HG03439 (cell line): Measurements from ENCODE around the gene TMEM163.
A peak's percentile ranks its signal among the peaks of the same experiment; 100 is the strongest.

Source experiments
- ATAC-seq: cut with Tn5 transposase; IDR thresholded peaks from one replicate; pipeline ENCODE4 v1.9.1; 2021; ENCODE audit warnings: mild to moderate bottlenecking, moderate library complexity; ENCODE audit not compliant: unreplicated experiment

Gene TMEM163

GRCh38 chr2:134417968-134418582 lies 300.7 kb downstream of the TMEM163 start:
- no peak for ATAC-seq

DNA sequence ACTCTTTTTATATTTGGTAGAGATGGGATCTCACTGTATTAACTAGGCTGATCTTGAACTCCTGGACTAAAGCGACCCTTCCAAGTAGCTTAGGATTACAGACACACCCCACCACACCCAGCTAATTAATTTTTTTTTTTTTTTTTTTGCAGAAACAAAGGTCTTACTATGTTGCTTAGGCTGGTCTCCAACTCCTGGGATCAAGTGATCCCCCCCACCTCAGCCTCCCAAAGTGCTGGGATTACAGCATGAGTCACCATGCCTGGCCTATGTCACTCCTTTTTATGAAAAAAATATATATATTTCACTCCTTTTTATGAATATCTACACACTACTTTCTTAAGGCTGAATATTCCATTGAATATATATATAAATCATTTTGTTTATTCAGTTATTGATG lies 302.2 kb downstream of the TMEM163 start:
- ATAC-seq = no peak

DNA sequence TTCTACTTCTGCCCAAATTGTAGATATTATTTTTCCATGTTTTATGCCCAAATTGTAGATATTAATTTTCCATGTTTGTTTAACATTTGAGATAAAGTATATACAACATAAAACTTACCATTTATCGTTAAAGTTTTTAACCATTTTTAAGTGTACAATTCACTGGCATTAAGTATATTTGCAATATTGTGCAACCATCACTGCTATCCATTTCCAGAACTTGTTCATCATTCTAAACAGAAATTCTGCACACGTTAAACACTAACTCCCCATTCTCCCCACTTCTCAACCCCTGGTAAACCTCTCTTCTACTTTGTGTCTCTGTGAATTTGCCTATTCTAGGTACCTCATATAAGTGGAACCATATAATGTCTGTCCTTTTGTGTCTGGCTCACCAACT lies 302.8 kb downstream of the TMEM163 start:
- ATAC-seq = no peak

- ATAC-seq = no peak
Measured at GRCh38 chr2:134413912-134414311, 304.9 kb downstream of the TMEM163 start.

DNA sequence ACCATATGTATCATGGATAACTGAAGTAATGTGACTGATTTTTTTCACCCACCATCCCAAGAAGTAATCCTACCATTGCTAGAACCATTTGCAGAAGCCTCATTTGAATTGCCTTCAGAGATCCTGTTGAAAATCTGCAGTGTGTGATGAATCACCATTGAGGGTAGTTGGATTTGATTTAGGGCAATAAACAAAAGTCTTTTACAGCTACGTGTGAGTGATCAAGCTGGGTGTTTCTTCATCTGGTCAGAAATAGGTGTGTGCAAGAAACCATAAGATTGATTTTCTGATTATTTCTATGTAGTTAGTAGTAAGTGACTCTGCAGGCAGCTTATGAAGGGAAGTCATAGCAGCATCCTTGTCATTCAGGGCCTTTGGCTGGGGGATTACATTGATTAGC lies 305.4 kb downstream of the TMEM163 start:
- no peak for ATAC-seq

DNA sequence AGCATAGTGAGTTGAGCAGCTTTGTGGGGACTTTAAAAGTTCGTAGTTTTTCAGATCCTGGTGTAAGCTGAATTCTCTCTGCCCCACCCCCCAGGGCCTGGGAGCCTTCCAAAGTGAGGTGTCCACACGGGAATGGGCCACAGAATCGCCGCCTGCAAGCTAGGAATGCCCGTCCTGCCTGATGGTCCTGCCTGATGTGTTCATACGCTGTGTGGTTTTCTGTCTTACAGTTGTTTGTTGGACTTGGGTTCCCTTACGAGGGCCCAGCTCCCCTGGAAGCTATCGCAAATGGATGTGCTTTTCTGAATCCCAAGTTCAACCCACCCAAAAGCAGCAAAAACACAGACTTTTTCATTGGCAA lies 306.2 kb downstream of the TMEM163 start:
- no peak for ATAC-seq

DNA sequence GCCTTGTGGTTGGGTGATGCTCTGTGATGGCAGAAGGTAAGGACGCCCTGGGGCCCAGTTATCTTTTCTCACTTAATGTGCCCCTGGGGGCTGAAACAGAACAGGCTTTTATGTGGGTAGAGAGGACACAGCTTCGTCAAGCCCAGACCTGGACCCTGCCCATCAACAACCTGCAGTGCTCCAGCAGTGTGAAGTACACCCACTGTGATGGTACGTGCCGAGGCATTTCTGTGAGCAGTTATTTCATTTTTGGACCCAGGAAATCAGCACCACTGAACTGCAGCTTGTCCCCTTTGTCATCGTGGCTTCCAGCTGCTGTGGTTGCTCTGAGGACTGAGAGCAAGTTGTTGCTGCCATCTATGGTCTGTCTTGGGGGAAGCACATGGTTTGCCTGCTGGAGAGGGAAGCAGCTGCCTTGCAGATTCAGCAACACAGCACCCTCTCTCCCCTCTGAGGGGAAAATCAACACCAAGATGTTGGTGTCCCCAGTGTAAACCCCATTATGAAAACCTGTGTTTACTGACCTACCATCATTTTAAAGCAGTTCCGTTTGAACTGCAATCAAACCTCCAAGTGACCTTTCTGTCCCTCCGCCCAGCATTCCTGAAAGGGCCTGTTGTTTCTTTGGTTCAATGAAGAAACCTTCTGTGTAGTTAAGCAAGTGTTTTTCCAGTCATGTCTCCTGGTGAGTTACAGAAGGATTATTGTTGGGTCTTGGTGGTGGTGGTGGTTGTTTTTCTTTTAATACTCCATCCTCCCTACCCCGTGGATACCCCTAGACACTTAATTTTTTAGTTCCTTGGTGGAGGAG lies 306.8 kb downstream of the TMEM163 start:
- peak; percentile 96 for ATAC-seq

DNA sequence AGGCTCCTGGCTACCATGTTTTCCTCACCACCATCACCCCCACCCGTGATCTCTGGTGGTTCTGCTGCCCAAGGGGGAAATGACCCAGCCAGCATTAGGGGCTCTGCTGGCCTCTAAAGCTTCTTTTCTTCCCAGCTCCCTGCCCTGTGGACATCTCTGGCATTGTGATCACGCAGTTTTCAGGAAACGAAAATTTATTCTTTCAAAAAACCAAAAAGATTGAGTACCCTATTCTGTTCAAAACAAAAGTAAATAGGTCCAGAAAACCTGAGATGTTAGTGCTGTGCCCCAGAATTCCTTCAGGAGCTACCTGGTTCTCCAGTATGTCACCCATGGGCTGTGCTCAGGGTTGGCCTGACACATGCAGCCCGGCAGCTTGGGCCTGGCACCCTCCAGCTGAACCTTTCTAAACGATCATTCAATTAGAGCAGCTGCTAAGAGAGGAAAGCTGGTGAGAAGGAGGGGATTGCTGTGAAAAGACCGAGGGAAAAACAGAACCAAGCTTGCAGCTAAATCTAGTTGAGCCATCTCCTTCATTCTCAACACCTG lies 307.4 kb downstream of the TMEM163 start:
- no peak for ATAC-seq

GRCh38 chr2:134410831-134411231 lies 308.0 kb downstream of the TMEM163 start:
- ATAC-seq = no peak

- no peak for ATAC-seq
Measured at GRCh38 chr2:134410006-134410405, 308.8 kb downstream of the TMEM163 start.

DNA sequence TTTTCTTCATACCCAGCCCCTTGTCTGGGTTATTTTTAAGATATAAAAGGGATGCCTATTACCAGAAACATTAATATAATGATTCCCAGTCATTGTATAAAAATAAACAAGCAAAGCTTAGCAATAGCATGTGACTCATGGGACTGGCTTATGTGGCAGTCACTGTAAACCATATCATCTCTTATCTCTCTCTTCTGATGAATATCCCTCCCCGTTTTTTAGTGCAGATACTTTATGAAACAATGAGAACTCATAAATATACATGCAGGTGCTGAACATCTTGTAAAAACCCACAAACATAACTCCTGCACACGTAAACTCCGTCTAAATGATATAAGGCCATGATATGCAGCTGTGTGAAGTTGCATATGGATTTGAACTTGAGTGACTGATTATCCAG lies 310.0 kb downstream of the TMEM163 start:
- no peak for ATAC-seq

DNA sequence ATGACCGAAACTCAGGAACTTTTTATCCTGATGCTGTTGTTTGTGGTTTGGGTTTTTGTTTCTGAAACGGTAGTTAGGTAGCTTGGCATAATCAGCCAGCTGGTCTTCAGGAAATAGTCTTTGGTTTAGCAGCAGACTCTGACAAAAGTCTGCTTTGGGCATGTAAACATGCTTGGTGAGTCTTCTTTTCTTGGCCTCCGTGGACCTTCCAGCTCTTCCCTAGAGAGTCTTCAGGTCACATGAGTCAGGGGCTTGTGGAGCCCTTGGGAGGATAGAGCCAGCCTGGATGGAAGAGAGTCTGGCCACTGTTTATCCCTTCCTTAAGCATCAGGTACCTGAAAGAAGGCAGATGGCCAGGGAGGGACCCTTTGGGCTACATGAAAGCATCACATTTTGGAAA lies 310.4 kb downstream of the TMEM163 start:
- ATAC-seq = no peak

DNA sequence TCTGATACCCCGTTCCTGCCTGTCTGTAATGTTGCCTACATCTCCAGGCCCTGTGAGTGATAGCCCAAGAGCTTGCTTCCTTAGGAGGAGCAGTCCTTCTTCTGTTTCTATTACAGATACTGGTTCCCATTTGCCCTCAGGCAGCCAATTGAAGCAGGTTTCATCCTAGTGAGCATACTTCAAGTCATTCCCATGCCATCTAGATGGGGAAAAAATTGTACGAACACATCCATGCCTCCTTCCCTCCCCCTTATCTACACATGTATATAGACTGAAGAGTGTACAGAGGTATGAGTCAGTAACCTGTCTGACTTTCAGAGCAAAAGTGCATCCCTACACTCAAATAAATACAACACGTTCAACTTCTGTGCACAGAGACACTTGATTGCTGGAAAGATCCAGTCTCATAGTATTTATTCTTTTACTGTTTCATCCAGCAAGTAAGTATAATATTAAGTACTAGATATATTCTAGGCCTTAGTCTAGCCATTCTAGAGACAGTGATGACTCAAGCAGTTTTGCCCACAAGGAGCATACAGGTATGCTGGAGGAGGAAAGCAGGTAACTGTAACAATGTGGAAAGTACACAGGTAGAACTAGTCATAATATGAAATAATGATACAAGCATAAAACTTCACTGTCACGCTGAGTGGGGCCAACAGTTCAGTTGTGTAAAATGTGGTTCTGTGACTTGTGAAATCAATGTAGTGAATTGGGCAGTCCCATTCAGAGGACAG lies 311.5 kb downstream of the TMEM163 start:
- no peak for ATAC-seq

GRCh38 chr2:134406736-134407135 lies 312.1 kb downstream of the TMEM163 start:
- no peak for ATAC-seq

DNA sequence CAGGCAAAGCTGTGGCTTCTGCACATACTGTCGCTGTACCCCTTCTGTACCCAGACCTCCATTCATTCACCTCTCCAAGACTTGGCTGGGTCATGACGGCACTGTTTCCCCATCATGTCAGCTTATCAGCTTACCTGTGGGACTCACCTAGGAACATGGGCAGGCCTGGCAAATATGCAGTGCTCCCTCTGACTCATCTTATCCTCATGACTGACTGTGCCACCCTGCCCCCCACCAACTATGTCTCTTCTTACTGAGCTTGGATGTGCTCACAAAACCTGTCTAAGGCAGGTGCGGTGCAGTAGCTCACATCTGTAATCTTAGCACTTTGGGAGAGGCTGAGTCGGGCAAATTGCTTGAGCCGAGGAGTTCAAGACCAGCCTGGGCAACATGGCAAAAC lies 312.5 kb downstream of the TMEM163 start:
- ATAC-seq = no peak
